Loucy (cell line): Measurements from ENCODE around the gene SFMBT2.

ENCODE experiments used
- EZH2phosphoT487 ChIP-seq: fragments of 200-600 bp; IDR thresholded peaks from 2 replicates; pipeline ENCODE4 v1.6.1; 2018; ENCODE audit warnings: antibody characterized with exemption, mild to moderate bottlenecking, moderate library complexity, borderline replicate concordance
- TF ChIP-seq, protein P1 (sequence below): fragments of 200-600 bp; sonication (generic); conservative IDR thresholded peaks from 2 replicates; pipeline ENCODE4 v1.5.1; 2014; ENCODE audit warnings: mild to moderate bottlenecking, antibody characterized with exemption, low read length

DNA sequence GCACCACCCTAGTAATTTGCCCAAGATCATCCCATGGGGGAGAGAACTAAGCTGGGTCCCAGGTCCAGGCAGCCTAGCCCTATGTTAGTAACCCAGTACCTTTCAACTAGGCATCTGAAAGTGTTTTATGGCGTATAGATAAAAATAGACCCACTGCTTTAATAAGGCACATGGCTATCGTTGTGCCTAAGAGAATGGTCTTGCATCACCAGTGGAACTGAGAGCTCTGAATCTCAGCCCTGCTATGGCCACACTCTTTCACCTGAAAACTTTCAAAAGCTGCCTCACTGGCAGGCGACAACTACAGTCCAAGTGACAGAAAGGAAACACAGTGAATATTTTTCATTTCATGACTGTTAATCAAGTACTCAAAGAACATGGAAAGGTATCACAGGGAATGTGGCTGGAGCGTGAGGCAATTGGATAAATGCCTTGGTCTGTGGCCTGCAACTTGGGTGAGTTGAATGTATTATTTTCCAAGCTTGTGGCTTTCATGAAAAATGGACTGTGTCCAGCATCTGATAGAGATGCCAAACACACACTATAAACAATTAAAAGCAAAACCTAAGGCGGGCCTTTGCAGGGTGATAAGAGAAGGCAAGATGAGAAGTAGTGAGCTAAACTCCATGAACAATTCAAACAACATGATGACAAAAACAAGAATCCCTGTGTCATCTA lies 18.0 kb upstream of the SFMBT2 start:
- TF ChIP-seq, protein P1, sequence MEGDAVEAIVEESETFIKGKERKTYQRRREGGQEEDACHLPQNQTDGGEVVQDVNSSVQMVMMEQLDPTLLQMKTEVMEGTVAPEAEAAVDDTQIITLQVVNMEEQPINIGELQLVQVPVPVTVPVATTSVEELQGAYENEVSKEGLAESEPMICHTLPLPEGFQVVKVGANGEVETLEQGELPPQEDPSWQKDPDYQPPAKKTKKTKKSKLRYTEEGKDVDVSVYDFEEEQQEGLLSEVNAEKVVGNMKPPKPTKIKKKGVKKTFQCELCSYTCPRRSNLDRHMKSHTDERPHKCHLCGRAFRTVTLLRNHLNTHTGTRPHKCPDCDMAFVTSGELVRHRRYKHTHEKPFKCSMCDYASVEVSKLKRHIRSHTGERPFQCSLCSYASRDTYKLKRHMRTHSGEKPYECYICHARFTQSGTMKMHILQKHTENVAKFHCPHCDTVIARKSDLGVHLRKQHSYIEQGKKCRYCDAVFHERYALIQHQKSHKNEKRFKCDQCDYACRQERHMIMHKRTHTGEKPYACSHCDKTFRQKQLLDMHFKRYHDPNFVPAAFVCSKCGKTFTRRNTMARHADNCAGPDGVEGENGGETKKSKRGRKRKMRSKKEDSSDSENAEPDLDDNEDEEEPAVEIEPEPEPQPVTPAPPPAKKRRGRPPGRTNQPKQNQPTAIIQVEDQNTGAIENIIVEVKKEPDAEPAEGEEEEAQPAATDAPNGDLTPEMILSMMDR = no peak
- no peak for TF ChIP-seq EZH2phosphoT487
